Measurements from ENCODE around the gene CLIC4. TPM values are rescaled to one million over a fixed set of nuclear protein-coding genes. Genes with fewer than 3 reads are reported as not detected.
"Not testable (repeated sequence)": the region's sequence is repeated elsewhere in the genome, so short reads cannot be mapped to it uniquely, and the experiment has no call there.

CLIC4 gene
- total and polyA plus RNA-seq, 2 of the 8 experiments (the other 6 are each of a cell fraction or from before 2014, with no cell fraction given) = 77.5 to 293 TPM

DNA sequence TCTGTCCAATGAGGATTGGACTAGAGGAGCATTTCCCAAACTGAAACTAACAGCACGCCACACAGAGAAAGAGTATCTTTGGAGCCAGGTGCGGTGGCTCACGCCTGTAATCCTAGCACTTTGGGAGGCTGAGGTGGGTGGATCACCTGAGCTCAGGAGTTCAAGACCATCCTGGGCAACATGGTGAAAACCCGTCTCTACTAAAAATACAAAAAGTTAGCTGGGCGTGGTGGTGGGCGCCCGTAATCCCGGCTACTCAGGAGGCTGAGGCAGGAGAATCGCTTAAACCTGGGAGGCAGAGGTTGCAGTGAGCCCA, 39.2 kb upstream of the CLIC4 start:
- POLR2A ChIA-PET (ENCODE audit: partially characterized antibody) = interaction anchor here (1.1 to 2.5 kb wide), 7 partner anchors 8 to 64 kb away, joined by 3 to 16 read pairs (median 3); partner anchors contain the start of gene CLIC4
- H3K27ac ChIP-seq (ENCODE audit: low read depth, low read length); H3K4me3 ChIP-seq (ENCODE audit: extremely low read depth in 1 of 4, insufficient read depth in 2 of 4, low read depth in 3 of 4, low read length in 4 of 4); H2BK12ac ChIP-seq (ENCODE audit: low read depth, low read length); H3K56ac ChIP-seq (replicated peaks; ENCODE audit: insufficient read length, low read depth, low read length); H3K9ac ChIP-seq (replicated peaks in 1 of 4; ENCODE audit: extremely low read depth in 1 of 4, low read depth in 3 of 4, low read length in 3 of 4); H2BK20ac ChIP-seq (ENCODE audit: low read length); H2AK5ac ChIP-seq (ENCODE audit: low read depth, low read length); H3K23ac ChIP-seq (ENCODE audit: insufficient read length); H3K79me2 ChIP-seq (ENCODE audit: control insufficient read depth in 1 of 2, insufficient read depth in 2 of 2, low read length in 2 of 2); H3K27me3 ChIP-seq (replicated peaks in 1 of 4; ENCODE audit: control insufficient read depth in 3 of 4, extremely low read depth in 1 of 4, insufficient read depth in 3 of 4, low read length in 3 of 4); H3K79me1 ChIP-seq (ENCODE audit: low read depth, low read length); H2BK5ac ChIP-seq (ENCODE audit: low read depth, low read length); H3K4ac ChIP-seq (replicated peaks; ENCODE audit: insufficient read length, low read depth, low read length); H4K91ac ChIP-seq (replicated peaks; ENCODE audit: insufficient read length, low read length); H4K20me1 ChIP-seq (replicated peaks in 1 of 2; ENCODE audit: control insufficient read depth in 1 of 2, insufficient read depth in 2 of 2, low read length in 2 of 2); H2BK15ac ChIP-seq (ENCODE audit: low read length); DNase-seq (ENCODE audit: low read depth in 1 of 2, low spot score in 2 of 2); H3K9me3 ChIP-seq (ENCODE audit: insufficient read depth in 2 of 2, low read depth in 1 of 2, low read length in 1 of 2); H4K8ac ChIP-seq (ENCODE audit: extremely low read depth, insufficient read depth, low read length); H3K4me2 ChIP-seq (ENCODE audit: insufficient read depth in 1 of 2, low read depth in 2 of 2, low read length in 2 of 2); H2AFZ ChIP-seq (ENCODE audit: low read length); H3K36me3 ChIP-seq (ENCODE audit: control insufficient read depth in 2 of 4, insufficient read depth in 4 of 4, low read length in 3 of 4); H3K14ac ChIP-seq (ENCODE audit: insufficient read length); FAIRE-seq; H4K5ac ChIP-seq (ENCODE audit: insufficient read length, low read depth, low read length); H3K23me2 ChIP-seq (ENCODE audit: low read depth, low read length): not testable (repeated sequence)
- H3K18ac ChIP-seq (ENCODE audit: extremely low read depth, low read length) = peak overlapping the region; percentile 78; the same call in 1 of the 2 replicates
- 87% methylated on average over 9 of the region's 9 CpGs; no CpG with 5 or more reads in 1 of the 2 experiments for WGBS, 2 experiments (ENCODE audit: extremely low coverage in 1 of 2, insufficient coverage in 1 of 2, insufficient read length in 1 of 2, insufficient replicate concordance in 2 of 2, low coverage in 1 of 2, low lambda C conversion rate in 2 of 2, missing lambda C conversion rate in 1 of 2)
- peak overlapping the region; percentile 36 for H2BK120ac ChIP-seq (replicated peaks; ENCODE audit: low read depth, low read length)
- CTCF ChIA-PET (ENCODE audit: partially characterized antibody) = interaction anchor here (0.6 to 2.1 kb wide), 4 partner anchors 12 to 38 kb away, joined by 3 to 6 read pairs (median 3); no protein-coding TSS in a partner anchor
- H3K4me1 ChIP-seq (replicated peaks in 1 of 4; ENCODE audit: control insufficient read depth in 3 of 4, insufficient read depth in 4 of 4, low read length in 3 of 4) = peaks cover 6 to 10% (median 7%) of the 10 kb centered on the region in 4 experiments; a peak in 5 of 7 replicates
